Endothelial cell (in vitro differentiated cells): ENCODE results near the gene PIWIL4. TPM values are rescaled to one million over a fixed set of nuclear protein-coding genes. Genes with fewer than 3 reads are reported as not detected.

Source experiments
- DNase-seq: peaks from one replicate; pipeline ENCODE4 v3.0.0; 2021; ENCODE audit warnings: low spot score
- H3K27ac Mint-ChIP-seq: one replicate; pipeline ENCODE4 v1.8.0; 2021; ENCODE audit warnings: mixed read lengths, inconsistent platforms; ENCODE audit not compliant: unreplicated experiment
- H3K27me3 Mint-ChIP-seq: one replicate; pipeline ENCODE4 v1.8.0; 2021; ENCODE audit warnings: mild to moderate bottlenecking, moderate library complexity, mixed read lengths, inconsistent platforms; ENCODE audit not compliant: unreplicated experiment
- H3K36me3 Mint-ChIP-seq: one replicate; pipeline ENCODE4 v1.8.0; 2021; ENCODE audit warnings: mild to moderate bottlenecking, low read depth, mixed read lengths, inconsistent platforms; ENCODE audit not compliant: unreplicated experiment
- H3K4me1 Mint-ChIP-seq: one replicate; pipeline ENCODE4 v1.8.0; 2021; ENCODE audit warnings: mild to moderate bottlenecking, mixed read lengths, inconsistent platforms; ENCODE audit not compliant: unreplicated experiment
- H3K4me3 Mint-ChIP-seq: one replicate; pipeline ENCODE4 v1.8.0; 2021; ENCODE audit warnings: mild to moderate bottlenecking, mixed read lengths, inconsistent platforms; ENCODE audit not compliant: unreplicated experiment
- H3K9me3 Mint-ChIP-seq: one replicate; pipeline ENCODE4 v1.8.0; 2021; ENCODE audit warnings: mixed read lengths, inconsistent platforms; ENCODE audit not compliant: unreplicated experiment
- CTCF ChIP-seq: fragments of 200-600 bp; sonication (generic); IDR thresholded peaks from one replicate; pipeline ENCODE4 v1.5.0; 2021; ENCODE audit warnings: antibody characterized with exemption; ENCODE audit not compliant: unreplicated experiment
- total RNA-seq: library from RNA; stranded (reverse); fragmentation: NEBNext Ultra II Directional; extraction: Animal tissue kit (Norgen Biotek cat#: 25700); gene quantifications from one replicate; pipeline ENCODE4 v1.2.1, GENCODE V29; 2021; ENCODE audit not compliant: unreplicated experiment

PIWIL4 gene
- total RNA-seq, 1 donor from 2014 or later = 0.54 TPM

GRCh38 chr11:94525546-94526324 is 41.4 kb upstream of the PIWIL4 start:
- no peaks in the 10 kb centered on the region for H3K4me1 Mint-ChIP-seq
- no peak for TF ChIP-seq CTCF
- H3K4me3 Mint-ChIP-seq = no peak overlapping the region
- H3K27me3 Mint-ChIP-seq = no peaks in the 10 kb centered on the region
- H3K27ac Mint-ChIP-seq = no peak overlapping the region
- H3K36me3 Mint-ChIP-seq = no peaks in the 10 kb centered on the region
- H3K9me3 Mint-ChIP-seq = no peaks in the 10 kb centered on the region
- DNase-seq = no peak

GRCh38 chr11:94526645-94527438 is 40.3 kb upstream of the PIWIL4 start:
- no peaks in the 10 kb centered on the region for H3K27me3 Mint-ChIP-seq
- no peak overlapping the region for H3K4me3 Mint-ChIP-seq
- H3K27ac Mint-ChIP-seq = no peak overlapping the region
- no peaks in the 10 kb centered on the region for H3K4me1 Mint-ChIP-seq
- no peaks in the 10 kb centered on the region for H3K9me3 Mint-ChIP-seq
- no peaks in the 10 kb centered on the region for H3K36me3 Mint-ChIP-seq
- TF ChIP-seq CTCF = no peak
- DNase-seq = no peak

DNA sequence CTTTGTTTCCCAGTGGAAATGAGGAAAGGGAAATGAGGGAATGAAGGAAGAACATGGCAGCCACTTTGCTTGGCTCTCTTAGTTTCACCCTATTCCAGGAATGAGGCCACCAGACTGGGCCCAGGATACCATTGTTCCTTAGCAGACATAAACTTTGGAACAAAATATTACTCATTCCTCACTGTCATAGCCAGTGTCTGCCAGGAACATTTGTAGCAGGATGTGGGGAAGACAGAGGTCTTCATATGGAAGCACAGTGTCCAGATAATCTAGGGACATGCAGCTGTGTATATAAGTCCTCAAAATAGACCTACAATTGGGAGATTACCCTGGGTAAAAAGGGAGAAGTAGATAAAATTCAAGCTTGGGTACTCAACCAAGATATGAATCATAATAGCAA is 38.6 kb upstream of the PIWIL4 start:
- DNase-seq = no peak
- H3K4me3 Mint-ChIP-seq = no peak overlapping the region
- no peak overlapping the region for H3K27ac Mint-ChIP-seq
- H3K9me3 Mint-ChIP-seq = no peaks in the 10 kb centered on the region
- H3K4me1 Mint-ChIP-seq = peaks cover under 1% of the 10 kb centered on the region
- no peak for TF ChIP-seq CTCF
- no peaks in the 10 kb centered on the region for H3K36me3 Mint-ChIP-seq
- H3K27me3 Mint-ChIP-seq = no peaks in the 10 kb centered on the region

DNA sequence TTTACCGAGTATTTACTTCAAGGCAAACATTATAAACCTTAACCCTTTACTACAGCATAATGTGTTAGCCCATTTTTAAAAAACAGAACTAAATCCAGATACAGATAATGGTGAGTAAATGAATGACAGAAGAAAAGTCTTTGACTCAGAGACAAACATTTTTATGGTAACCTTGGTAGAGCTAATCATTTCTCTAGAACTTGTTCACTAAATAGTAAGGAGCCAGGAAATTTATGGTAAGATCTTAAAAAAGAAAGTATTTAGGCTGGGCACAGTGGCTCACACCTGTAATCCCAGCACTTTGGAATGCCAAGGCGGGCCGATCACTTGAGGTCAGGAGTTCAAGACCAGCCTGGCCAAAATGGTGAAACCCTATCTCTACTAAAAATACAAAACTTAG is 35.0 kb upstream of the PIWIL4 start:
- Mint-ChIP-seq H3K4me1 (peaks cover 3% of the 10 kb centered on the region), H3K4me3 (no peak overlapping the region), H3K36me3 (no peaks in the 10 kb centered on the region), H3K27me3 (no peaks in the 10 kb centered on the region), H3K9me3 (no peaks in the 10 kb centered on the region), H3K27ac (no peak overlapping the region)
- TF ChIP-seq CTCF = no peak
- no peak for DNase-seq

DNA sequence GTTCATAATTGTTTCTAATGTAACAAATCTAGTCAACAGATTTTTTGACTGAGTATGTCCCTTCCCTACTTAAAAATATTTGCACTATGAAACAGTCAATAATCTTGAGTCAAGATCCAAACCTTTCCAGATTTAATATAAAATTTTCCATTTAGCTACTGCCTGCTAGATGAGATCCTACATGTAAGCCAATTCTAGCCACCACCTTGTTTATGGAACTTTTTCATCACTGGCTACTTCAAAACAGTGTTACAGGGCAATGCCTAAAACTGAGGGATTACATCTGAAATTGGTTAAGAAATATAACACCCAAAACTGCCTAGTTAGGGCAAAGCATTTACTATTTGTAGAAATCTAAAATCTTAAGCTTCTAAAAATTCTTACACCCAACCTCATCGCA is 34.0 kb upstream of the PIWIL4 start:
- no peaks in the 10 kb centered on the region for H3K36me3 Mint-ChIP-seq
- peaks cover 3% of the 10 kb centered on the region for H3K4me1 Mint-ChIP-seq

More for the DNA sequence above, 34.0 kb upstream of the PIWIL4 start:
- no peak overlapping the region for H3K27ac Mint-ChIP-seq
- no peak overlapping the region for H3K4me3 Mint-ChIP-seq
- no peak for DNase-seq
- H3K9me3 Mint-ChIP-seq = no peaks in the 10 kb centered on the region
- H3K27me3 Mint-ChIP-seq = no peaks in the 10 kb centered on the region
- TF ChIP-seq CTCF = no peak
